DMS114 treated with DMSO at 0.1 percent for 48 hours (cell line): ENCODE measurements around the gene MPHOSPH10.
"Not testable (repeated sequence)": the region's sequence is repeated elsewhere in the genome, so short reads cannot be mapped to it uniquely, and the experiment has no call there.

Experiments
- DNase-seq: peaks from one replicate; lab custom pipeline; 2025; ENCODE audit not compliant: unreplicated experiment; lab: John Stamatoyannopoulos, UW

Gene MPHOSPH10

DNA sequence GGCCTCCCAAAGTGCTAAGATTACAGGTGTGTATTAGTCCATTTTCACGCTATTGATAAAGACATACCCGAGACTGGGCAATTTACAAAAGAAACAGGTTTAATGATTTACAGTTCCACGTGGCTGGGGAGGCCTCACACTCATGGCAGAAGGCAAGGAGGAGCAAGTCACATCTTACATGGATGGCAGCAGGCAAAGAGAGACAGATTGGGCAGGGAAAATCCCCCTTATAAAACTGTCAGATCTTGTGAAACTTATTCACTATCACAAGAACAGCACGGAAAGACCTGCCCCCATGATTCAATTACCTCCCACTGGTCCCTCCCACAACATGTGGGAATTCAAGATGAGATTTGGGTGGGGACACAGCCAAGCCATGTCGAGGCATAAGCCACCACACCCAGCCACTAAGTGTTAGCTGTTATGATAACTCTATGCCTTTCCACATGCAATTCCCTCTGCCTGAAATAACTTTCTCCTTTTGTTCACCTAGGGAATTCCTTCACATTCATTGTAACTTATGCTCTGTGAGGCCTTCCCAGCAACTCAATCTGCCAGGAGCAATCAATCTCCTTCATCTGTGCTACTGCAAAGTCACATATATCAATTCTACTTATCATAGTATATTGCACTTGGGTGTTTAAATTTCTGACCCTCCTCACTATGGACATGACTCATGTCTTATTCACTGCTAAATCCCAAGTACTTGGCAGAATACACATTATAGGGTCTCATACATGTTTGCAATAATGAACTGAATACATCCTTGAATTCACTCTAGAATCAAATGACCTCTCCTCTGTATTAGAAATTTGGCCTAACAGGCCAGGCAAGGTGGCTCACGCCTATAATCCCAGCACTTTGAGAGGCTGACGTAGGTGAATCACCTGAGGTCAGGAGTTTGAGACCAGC is 7.8 kb upstream of the MPHOSPH10 start:
- DNase-seq = no peak

DNA sequence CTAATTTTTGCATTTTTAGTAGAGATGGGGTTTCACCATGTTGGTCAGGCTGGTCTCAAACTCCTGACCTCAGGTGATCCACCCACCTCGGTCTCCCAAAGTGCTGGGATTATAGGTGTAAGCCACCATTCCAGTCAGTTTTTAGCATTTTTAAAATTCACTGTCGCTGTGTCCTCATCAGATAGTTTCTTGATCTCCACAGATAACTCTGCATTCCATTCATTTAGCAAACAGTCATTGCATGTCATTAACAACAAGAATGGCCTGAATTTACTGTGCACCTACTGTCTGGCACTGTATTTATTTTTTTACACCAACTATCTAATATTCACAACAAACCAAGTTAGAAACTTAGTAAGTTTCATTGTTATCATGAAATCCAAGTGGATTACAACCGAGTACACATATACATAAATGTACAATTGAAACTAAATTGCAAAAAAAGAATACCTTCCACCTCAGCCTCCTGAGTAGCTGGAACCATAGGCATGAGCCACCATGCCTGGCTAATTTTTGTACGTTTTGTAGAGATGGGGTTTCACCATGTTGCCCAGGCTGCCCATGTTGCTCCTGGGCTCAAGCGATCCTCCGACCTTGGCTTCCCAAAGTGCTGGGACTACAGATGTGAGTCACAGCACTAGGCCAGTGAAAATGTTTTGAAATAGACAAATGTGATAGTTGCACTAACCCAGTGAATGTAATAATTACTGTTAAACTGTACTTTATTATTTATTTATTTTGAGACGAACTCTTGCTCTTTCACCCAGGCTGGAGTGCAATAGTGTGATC is 4.7 kb upstream of the MPHOSPH10 start:
- DNase-seq = no peak

DNA sequence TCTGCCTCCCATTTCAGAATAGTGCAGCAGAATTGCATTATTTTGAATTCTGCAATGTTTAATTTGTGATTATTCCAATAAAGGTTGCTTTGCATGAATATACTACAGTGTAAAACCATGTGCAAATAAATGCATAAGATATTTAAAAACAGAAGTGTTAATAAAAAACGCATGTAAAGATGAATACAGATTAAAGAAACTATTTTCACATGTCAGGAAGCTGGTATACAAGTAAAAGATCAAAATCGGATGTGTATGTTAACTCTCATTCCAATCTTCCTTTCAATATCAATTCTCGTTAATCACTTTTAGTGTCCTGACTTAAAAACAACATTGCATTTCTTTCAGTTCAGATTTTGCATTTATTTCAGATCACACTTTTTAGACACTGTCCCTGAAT is 3.5 kb upstream of the MPHOSPH10 start:
- DNase-seq = no peak

- no peak for DNase-seq
These were observed 1.1 kb upstream of the MPHOSPH10 start for GRCh38 chr2:71129114-71129901.

DNA sequence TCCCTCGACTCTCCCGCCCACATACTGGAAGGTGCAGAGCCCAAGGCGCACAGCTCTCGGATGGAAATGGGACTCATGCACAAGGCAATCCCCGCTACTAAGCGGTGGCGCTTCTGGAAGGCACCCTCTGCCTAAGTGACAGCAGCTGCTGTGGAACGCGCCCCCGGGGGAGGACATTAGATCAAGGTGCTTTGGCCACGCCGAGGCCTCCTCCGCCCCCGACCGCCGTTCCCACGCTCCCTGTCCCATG is 607 bp upstream of the MPHOSPH10 start:
- peak; percentile 77 for DNase-seq

DNA sequence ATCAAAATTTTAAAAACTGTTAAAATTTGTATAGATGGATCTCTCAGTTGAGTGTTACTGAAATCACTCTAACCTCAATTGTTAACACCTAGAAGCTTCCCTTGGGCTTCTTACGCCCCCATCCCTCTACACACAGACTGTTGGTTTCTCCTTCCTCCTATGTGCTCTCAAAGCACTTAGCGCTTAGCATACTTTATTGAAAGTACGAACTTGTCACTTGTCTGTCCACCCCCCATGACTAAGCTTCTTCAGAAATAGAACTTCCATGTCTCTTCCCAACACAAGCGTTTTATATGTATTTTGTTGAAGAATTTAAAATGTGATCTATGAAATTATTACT is 441 bp downstream of the MPHOSPH10 start:
- DNase-seq = peak; percentile 53

DNA sequence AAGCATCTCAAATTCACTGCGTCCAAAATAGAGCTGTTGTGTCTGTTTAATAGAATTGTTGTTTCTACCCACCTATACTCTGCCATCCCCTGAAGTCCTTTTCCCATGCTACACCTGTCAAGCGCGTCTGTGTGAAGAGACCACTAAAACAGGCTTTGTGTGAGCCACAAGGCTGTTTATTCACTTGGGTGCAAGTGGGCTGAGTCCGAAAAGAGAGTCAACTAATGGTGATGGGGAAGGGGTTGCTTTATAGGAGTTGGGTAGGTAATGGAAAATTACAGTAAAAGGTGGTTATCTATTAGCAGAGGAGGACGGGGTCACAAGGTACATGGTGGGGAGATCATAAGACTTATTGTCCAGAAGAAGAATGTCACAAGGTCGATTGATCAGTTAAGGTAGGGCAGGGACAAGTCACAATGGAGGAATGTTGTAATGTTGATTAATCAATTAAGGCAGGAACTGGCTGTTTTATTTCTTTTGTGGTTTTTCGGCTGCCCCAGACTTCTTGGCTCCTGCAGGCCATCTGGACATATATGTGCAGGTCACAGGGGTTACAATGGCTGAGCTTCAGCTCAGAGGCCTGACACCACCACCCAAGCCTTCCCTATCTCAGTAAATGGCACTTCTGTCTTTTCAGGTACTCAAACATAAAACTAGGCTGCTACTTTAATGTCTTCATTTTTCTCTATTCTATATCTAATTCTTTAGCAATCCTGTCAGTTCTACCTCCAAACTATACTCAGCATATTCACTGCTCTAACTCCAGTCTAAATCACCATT is 1.1 kb downstream of the MPHOSPH10 start:
- DNase-seq = not testable (repeated sequence)

DNA sequence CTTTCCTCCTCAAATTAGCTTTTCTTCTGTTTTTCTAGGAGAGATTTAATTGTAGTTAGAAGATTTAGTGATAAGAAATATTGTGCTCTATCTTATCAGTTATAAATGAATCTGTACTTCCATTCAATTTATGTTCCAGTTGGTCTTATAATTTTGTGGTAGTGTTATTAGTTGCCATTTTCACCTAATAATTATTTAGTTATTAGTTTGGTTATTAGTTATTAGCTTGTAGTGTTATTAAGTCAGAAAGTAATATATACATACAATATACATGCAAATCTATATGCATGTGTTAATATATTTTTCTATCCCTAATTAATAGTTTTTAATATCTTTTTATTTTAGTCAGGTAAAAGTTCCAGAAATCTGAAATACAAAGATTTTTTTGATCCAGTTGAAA is 3.2 kb downstream of the MPHOSPH10 start:
- no peak for DNase-seq

DNA sequence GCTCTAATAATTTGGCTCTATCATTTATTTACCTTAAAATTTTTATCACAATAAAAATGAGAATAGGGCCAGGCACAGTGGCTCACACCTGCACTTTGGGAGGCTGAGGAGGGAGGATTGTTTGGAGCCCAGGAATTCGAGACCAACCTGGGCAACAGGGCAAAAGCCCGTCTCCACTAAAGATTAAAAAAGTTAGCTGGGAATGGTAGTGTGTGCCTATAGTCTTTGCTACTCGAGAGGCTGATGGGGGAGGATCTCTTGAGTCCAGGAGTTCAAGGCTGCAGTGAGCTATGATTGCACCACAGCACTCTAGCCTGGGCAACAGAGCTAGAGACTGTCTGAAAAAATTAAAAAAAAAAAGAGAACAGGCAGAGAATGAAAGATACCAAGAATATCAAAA is 5.7 kb downstream of the MPHOSPH10 start:
- no peak for DNase-seq

GRCh38 chr2:71143782-71144181 is 13.3 kb downstream of the MPHOSPH10 start:
- DNase-seq = no peak

GRCh38 chr2:71148506-71149063 is 18.2 kb downstream of the MPHOSPH10 start:
- no peak for DNase-seq

DNA sequence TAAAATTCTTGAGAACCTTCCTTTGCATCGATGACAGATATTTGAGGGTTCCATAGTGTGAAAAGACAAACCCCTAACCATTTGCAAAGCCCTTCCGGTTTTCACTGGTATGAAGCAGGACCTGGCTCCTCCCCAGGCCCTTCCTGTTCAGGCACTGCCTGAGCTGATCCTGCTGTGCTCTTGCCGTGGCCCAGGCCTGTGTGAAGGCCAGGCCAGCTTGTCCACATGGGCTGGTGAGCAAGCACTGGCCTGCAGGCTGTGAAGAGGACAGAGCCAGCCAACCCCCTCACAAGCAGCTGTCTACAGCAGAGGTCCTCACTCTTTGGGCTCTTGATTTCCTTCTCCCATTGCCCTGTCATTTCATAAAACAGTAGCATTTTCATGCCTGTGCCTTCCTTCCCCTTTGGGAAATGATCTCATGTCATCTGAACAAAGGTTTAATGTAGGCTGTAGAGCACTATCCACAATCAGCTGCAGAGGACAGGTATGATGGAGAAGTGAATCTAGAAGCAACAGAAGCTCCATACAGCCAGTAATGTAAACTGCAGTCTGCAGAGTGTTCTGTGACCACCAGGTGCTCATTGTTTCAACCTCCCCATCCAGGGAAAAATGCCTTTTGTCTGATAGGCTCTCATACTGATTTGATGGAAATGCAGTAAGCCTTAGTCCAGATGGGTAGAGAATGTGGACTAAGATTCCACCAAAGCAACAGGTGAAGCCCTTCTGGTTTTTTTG is 19.8 kb downstream of the MPHOSPH10 start:
- DNase-seq = no peak

DNA sequence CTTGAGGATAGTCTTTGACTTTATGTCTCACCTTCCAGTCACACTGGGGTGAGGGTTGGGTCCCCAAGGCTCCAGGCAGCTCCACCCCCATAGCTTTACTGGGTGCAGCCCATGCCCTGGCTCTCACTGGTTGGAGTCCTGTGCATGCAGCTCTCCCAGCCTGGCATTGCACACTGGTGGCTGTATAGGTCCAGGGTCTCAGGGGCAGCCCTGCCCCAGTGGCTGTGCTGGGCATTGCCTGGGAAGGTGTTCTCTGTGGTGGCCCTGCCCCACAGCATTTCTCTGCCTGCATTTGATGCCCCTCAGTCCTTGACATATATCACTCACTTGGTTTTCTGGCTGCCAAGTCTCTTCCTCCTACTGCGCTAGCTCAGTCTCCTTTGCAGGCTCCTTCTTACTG is 21.2 kb downstream of the MPHOSPH10 start:
- DNase-seq = no peak

DNA sequence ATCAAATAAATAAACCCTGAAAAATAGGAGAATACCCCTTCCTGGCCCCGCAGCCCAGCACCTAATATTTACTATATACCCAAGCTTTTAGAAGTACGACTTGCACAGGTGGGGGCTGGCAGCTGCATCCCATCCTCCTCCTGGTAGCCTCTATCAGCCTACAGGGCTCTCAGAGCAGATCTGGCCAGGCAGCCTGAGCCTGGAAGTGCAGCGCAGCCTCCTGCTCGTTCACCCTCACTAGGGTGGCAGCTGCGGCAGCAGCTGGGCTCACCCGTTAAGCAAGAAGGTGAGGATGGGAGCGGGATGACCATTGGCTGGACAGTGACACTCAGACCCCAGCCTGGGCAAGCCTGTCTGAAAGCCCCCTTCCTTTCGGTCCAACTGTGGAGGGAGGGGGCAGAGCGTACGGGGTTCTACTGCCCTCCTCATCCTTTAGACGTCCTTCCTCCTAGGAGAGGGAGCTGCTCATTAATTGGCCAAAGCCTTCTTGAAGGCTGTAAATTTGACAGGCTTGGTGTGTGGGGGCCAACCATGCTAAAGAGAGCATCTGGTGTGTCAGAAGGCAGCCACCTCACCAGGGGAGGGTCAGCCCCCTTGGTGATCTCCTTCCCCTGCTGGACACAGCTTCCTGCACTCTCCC is 23.3 kb downstream of the MPHOSPH10 start:
- DNase-seq = no peak

DNA sequence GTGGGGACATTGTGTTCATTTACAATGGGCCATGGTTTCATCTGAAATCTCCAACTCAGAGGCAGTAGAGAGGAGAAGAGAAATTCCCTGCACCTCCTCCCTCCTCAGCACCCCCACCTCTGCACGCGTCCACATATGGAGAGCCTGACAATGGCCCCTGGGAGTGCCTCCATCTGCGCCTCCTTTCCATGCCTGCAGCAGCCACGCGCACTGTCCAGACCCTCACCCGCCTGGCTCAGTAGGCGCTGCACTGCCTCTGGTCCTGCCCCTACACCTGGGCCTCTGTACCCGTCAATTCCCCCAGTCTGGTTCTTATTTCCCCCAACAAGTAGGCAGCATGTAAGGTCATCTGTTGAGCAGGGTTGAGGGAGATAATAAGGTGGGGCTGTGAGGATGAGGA is 23.8 kb downstream of the MPHOSPH10 start:
- DNase-seq = no peak

DNA sequence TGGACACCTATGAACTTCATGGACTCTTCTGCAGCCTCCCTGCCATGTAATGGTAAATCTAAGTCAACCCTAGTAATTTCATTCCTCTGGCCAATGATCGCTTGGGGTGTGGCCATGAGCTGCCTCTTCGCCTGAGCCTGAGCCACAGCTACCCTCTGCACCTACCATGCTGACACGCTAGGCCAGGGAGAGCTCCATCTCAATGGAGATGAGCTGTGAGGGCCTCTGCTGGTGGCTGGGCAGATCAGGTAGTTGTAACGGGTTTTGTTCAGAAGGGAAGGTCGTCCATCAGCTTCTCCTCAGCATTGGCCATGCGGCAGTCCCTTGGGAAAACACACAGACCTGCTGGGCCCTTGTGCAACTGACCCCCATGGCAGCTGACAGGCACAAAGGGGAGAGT is 24.4 kb downstream of the MPHOSPH10 start:
- no peak for DNase-seq

- no peak for DNase-seq
These were observed 25.4 kb downstream of the MPHOSPH10 start for GRCh38 chr2:71155846-71156245.

DNA sequence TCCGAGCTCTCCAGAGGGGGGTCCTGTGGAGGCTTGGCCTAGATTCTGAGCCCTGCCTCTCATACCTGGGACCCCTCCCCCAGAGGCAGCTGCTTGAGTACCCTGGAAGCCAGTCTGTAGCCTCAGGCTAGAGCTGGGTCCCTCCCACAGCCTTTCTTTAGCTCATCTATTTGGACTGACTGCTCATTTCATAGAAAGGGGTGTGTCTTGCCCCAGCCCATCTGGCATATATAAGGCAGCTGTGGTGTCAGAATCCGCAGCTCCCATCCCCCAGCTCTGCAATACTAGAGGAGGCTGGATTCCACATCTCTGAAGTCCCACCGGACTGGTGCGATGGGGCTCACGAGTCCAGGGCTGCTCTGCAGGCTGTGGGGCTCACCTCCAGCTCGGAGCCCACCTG is 26.1 kb downstream of the MPHOSPH10 start:
- no peak for DNase-seq

DNA sequence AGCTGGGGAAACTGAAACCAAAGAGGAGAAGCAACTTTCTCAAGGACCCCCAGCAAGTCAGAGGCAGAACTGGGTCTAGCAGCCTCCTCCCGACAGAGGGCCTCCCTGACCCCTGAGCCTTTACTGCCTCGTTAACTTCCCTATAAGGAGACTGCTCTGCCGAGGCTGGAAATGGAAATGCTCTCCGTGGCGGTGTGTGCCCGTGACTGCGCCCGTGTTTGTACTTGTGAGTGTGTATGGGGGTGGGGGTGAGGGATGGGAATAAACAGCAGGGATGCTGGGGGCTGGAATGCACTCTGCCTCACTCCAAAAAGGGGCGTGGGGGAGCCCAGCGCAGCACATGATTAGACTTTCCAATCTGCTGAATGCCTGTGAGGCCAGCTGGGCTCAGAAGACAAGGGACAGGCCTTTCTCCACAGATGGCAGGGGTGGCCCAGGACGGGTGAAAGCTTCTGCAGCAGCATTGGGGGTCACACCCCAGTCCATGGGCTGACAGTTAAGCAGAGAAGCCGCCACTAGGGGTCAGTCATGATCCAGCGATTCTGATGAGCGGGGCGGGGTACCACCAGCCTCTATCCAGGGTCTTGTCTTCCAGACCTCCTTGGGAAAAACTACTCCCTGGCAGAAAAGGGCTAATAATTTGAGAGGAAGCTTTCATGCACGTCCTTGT is 26.8 kb downstream of the MPHOSPH10 start:
- DNase-seq = peak; percentile 15
